A204.1 (cell line): ENCODE data around the gene PADI3.

Source experiments
- FAIRE-seq: peaks from 2 replicates; lab custom pipeline; 2012; peaks lifted over from hg19 to GRCh38; lab: Jason Lieb, UNC

PADI3 gene

GRCh38 chr1:17272646-17273045, 23.7 kb downstream of the PADI3 start:
- no peak for FAIRE-seq

- no peak for FAIRE-seq
Observed at GRCh38 chr1:17273096-17273495, 24.2 kb downstream of the PADI3 start.

GRCh38 chr1:17274186-17275170, 25.6 kb downstream of the PADI3 start:
- FAIRE-seq, result no peak

GRCh38 chr1:17276568-17276967, 27.7 kb downstream of the PADI3 start:
- FAIRE-seq, result no peak

GRCh38 chr1:17277511-17278159, 28.7 kb downstream of the PADI3 start:
- FAIRE-seq, result no peak

GRCh38 chr1:17278996-17279830, 30.3 kb downstream of the PADI3 start:
- FAIRE-seq, result no peak

GRCh38 chr1:17280436-17280835, 31.5 kb downstream of the PADI3 start:
- FAIRE-seq, result no peak

GRCh38 chr1:17280894-17281293, 32.0 kb downstream of the PADI3 start:
- FAIRE-seq, result no peak

- FAIRE-seq, result no peak
Observed at GRCh38 chr1:17281775-17282181, 32.9 kb downstream of the PADI3 start.

- no peak for FAIRE-seq
Observed at GRCh38 chr1:17282836-17283235, 33.9 kb downstream of the PADI3 start.

- FAIRE-seq, result no peak
Observed at GRCh38 chr1:17286646-17287045, 37.7 kb downstream of the PADI3 start.

GRCh38 chr1:17287130-17287776, 38.4 kb downstream of the PADI3 start:
- no peak for FAIRE-seq

GRCh38 chr1:17289721-17290120, 40.8 kb downstream of the PADI3 start:
- FAIRE-seq, result no peak

- FAIRE-seq, result no peak
Observed at GRCh38 chr1:17290553-17290952, 41.7 kb downstream of the PADI3 start.

- FAIRE-seq, result no peak
Observed at GRCh38 chr1:17292299-17293160, 43.6 kb downstream of the PADI3 start.

GRCh38 chr1:17293681-17294425, 45.0 kb downstream of the PADI3 start:
- FAIRE-seq, result no peak

- FAIRE-seq, result no peak
Observed at GRCh38 chr1:17295292-17295691, 46.4 kb downstream of the PADI3 start.

- FAIRE-seq, result no peak
Observed at GRCh38 chr1:17296086-17296485, 47.2 kb downstream of the PADI3 start.

GRCh38 chr1:17297991-17298390, 49.1 kb downstream of the PADI3 start:
- no peak for FAIRE-seq

GRCh38 chr1:17301767-17302166, 52.9 kb downstream of the PADI3 start:
- no peak for FAIRE-seq
